Transverse colon (tissue), 4 donors: ENCODE results near the gene EML4.

Experiments
- CTCF ChIP-seq, 5 experiments: fragments of 200-600 bp in 3 of 5; fragments of 450-650 bp in 2 of 5; sonication (generic) in 3 of 5; IDR thresholded peaks; 1 replicate in 2 of 5; 2 replicates in 3 of 5; pipeline ENCODE4 v1.5.1; 2016 to 2017; ENCODE audit warnings: antibody characterized with exemption in 5 of 5, inconsistent platforms in 3 of 5, mild to moderate bottlenecking in 2 of 5, moderate library complexity in 1 of 5
- POLR2A ChIP-seq: fragments of 450-650 bp; IDR thresholded peaks from one replicate; pipeline ENCODE4 v1.6.1; 2016; ENCODE audit warnings: antibody characterized with exemption, mild to moderate bottlenecking, moderate library complexity
- POLR2AphosphoS5 ChIP-seq, 3 donors: sonication (generic); formaldehyde crosslinking; IDR thresholded peaks; one replicate each; pipeline ENCODE4 v1.6.1; 2016; ENCODE audit warnings: antibody characterized with exemption in 3 of 3

GRCh38 chr2:42196070-42196402 lies 26.9 kb downstream of the EML4 start:
- TF ChIP-seq CTCF (IDR thresholded peaks at IDR 0.05): no peak
- TF ChIP-seq POLR2AphosphoS5 (IDR thresholded peaks at IDR 0.05): no peak
- no peak for TF ChIP-seq POLR2A
